Measurements from ENCODE around the gene PGAP1. TPM values are rescaled to one million over a fixed set of nuclear protein-coding genes. Genes with fewer than 3 reads are reported as not detected.
"Not testable (repeated sequence)": the region's sequence is repeated elsewhere in the genome, so short reads cannot be mapped to it uniquely, and the experiment has no call there.

Gene PGAP1
- polyA plus RNA-seq, 1 donor from 2014 or later: 0.56 TPM

GRCh38 chr2:196925768-196926561, 542 bp downstream of the PGAP1 start:
- Mint-ChIP-seq H3K27ac (peak overlapping the region; percentile 33 to 92 (median 72)), H3K27me3 (no peaks in the 10 kb centered on the region), H3K9me3 (no peaks in the 10 kb centered on the region), H3K4me3 (peak overlapping the region; percentile 95 to 96 (median 96)), H3K4me1 (peaks cover 11 to 14% (median 12%) of the 10 kb centered on the region in 3 donors), H3K36me3 (no peaks in the 10 kb centered on the region)

- Mint-ChIP-seq H3K27ac (peak overlapping the region; percentile 33 to 92 (median 72)), H3K36me3 (no peaks in the 10 kb centered on the region)
Observed at GRCh38 chr2:196925051-196925767, 1.3 kb downstream of the PGAP1 start.

GRCh38 chr2:196924051-196924450, 2.5 kb downstream of the PGAP1 start:
- H3K27ac Mint-ChIP-seq: no peak overlapping the region
- H3K36me3 Mint-ChIP-seq: no peaks in the 10 kb centered on the region
- no peaks in the 10 kb centered on the region for H3K27me3 Mint-ChIP-seq
- H3K4me3 Mint-ChIP-seq: peak overlapping the region in 1 of 4 donors; percentile 84
- no peaks in the 10 kb centered on the region for H3K9me3 Mint-ChIP-seq
- H3K4me1 Mint-ChIP-seq: peaks cover 11 to 14% (median 12%) of the 10 kb centered on the region in 3 donors

More at GRCh38 chr2:196925051-196925767, 1.3 kb downstream of the PGAP1 start:
- no peaks in the 10 kb centered on the region for H3K9me3 Mint-ChIP-seq
- H3K4me1 Mint-ChIP-seq: peaks cover 11 to 14% (median 12%) of the 10 kb centered on the region in 3 donors
- H3K27me3 Mint-ChIP-seq: no peaks in the 10 kb centered on the region
- H3K4me3 Mint-ChIP-seq: peak overlapping the region; percentile 95 to 96 (median 96)

- Mint-ChIP-seq H3K27ac (no peak overlapping the region), H3K27me3 (no peaks in the 10 kb centered on the region), H3K4me3 (no peak overlapping the region), H3K4me1 (peaks cover 8 to 11% (median 10%) of the 10 kb centered on the region in 3 donors), H3K9me3 (peaks cover 0 to 5% (median 1%) of the 10 kb centered on the region in 3 donors), H3K36me3 (peaks cover 4% of the 10 kb centered on the region)
Observed at GRCh38 chr2:196918927-196919326, 7.6 kb downstream of the PGAP1 start.

- peaks cover 0 to 5% (median 1%) of the 10 kb centered on the region in 3 donors for H3K9me3 Mint-ChIP-seq
- H3K27ac Mint-ChIP-seq: no peak overlapping the region
- peaks cover 8 to 11% (median 10%) of the 10 kb centered on the region in 3 donors for H3K4me1 Mint-ChIP-seq
- H3K27me3 Mint-ChIP-seq: no peaks in the 10 kb centered on the region
- peaks cover 4% of the 10 kb centered on the region for H3K36me3 Mint-ChIP-seq
- H3K4me3 Mint-ChIP-seq: no peak overlapping the region
Observed at GRCh38 chr2:196917802-196918201, 8.7 kb downstream of the PGAP1 start.

- Mint-ChIP-seq H3K4me1 (peaks cover 8 to 11% (median 10%) of the 10 kb centered on the region in 3 donors), H3K9me3 (peaks cover 0 to 5% (median 1%) of the 10 kb centered on the region in 3 donors), H3K4me3 (no peak overlapping the region), H3K27ac (peak overlapping the region in 2 of 3 donors; percentile 4 to 89), H3K36me3 (peaks cover 4% of the 10 kb centered on the region), H3K27me3 (no peaks in the 10 kb centered on the region)
Observed at GRCh38 chr2:196915507-196916189, 10.9 kb downstream of the PGAP1 start.

GRCh38 chr2:196914867-196915460, 11.5 kb downstream of the PGAP1 start:
- H3K9me3 Mint-ChIP-seq: peaks cover 0 to 5% (median 1%) of the 10 kb centered on the region in 3 donors
- H3K27me3 Mint-ChIP-seq: no peaks in the 10 kb centered on the region
- H3K4me3 Mint-ChIP-seq: peak overlapping the region in 2 of 4 donors; percentile 1 to 61
- H3K36me3 Mint-ChIP-seq: peaks cover 4% of the 10 kb centered on the region
- H3K27ac Mint-ChIP-seq: peak overlapping the region in 2 of 3 donors; percentile 4 to 89
- peaks cover 8 to 11% (median 10%) of the 10 kb centered on the region in 3 donors for H3K4me1 Mint-ChIP-seq

- no peaks in the 10 kb centered on the region for H3K27me3 Mint-ChIP-seq
- H3K4me1 Mint-ChIP-seq: peaks cover 8 to 11% (median 10%) of the 10 kb centered on the region in 3 donors
- H3K27ac Mint-ChIP-seq: no peak overlapping the region
- H3K9me3 Mint-ChIP-seq: peaks cover 0 to 5% (median 0%) of the 10 kb centered on the region in 3 donors
- H3K36me3 Mint-ChIP-seq: peaks cover 4% of the 10 kb centered on the region
- no peak overlapping the region for H3K4me3 Mint-ChIP-seq
Observed at GRCh38 chr2:196913691-196914090, 12.8 kb downstream of the PGAP1 start.

- not testable (repeated sequence) for H3K9me3 Mint-ChIP-seq, H3K27me3 Mint-ChIP-seq, H3K36me3 Mint-ChIP-seq, H3K27ac Mint-ChIP-seq, H3K4me1 Mint-ChIP-seq
- peak overlapping the region in 1 of 4 donors; percentile 27 for H3K4me3 Mint-ChIP-seq
Observed at GRCh38 chr2:196905365-196905764, 21.1 kb downstream of the PGAP1 start.

- H3K36me3 Mint-ChIP-seq: peaks cover 3% of the 10 kb centered on the region
- H3K4me1 Mint-ChIP-seq: no peaks in the 10 kb centered on the region
Observed at GRCh38 chr2:196902828-196903227, 23.7 kb downstream of the PGAP1 start.

GRCh38 chr2:196900843-196901242, 25.7 kb downstream of the PGAP1 start:
- Mint-ChIP-seq H3K27me3 (no peaks in the 10 kb centered on the region), H3K4me3 (no peak overlapping the region), H3K27ac (no peak overlapping the region), H3K4me1 (no peaks in the 10 kb centered on the region), H3K9me3 (peaks cover 0 to 2% (median 0%) of the 10 kb centered on the region in 3 donors), H3K36me3 (peaks cover 3% of the 10 kb centered on the region)

More at GRCh38 chr2:196902828-196903227, 23.7 kb downstream of the PGAP1 start:
- Mint-ChIP-seq H3K27me3 (no peaks in the 10 kb centered on the region), H3K9me3 (peaks cover 0 to 2% (median 0%) of the 10 kb centered on the region in 3 donors), H3K27ac (no peak overlapping the region), H3K4me3 (no peak overlapping the region)

GRCh38 chr2:196899976-196900375, 26.5 kb downstream of the PGAP1 start:
- no peak overlapping the region for H3K4me3 Mint-ChIP-seq
- H3K27ac Mint-ChIP-seq: no peak overlapping the region
- H3K4me1 Mint-ChIP-seq: no peaks in the 10 kb centered on the region
- H3K27me3 Mint-ChIP-seq: no peaks in the 10 kb centered on the region
- peaks cover 3% of the 10 kb centered on the region for H3K36me3 Mint-ChIP-seq
- H3K9me3 Mint-ChIP-seq: no peaks in the 10 kb centered on the region

- Mint-ChIP-seq H3K4me1 (no peaks in the 10 kb centered on the region), H3K36me3 (no peaks in the 10 kb centered on the region), H3K27me3 (no peaks in the 10 kb centered on the region), H3K9me3 (no peaks in the 10 kb centered on the region), H3K4me3 (no peak overlapping the region), H3K27ac (no peak overlapping the region)
Observed at GRCh38 chr2:196891136-196891535, 35.4 kb downstream of the PGAP1 start.

GRCh38 chr2:196887431-196887830, 39.1 kb downstream of the PGAP1 start:
- Mint-ChIP-seq H3K4me1 (no peaks in the 10 kb centered on the region), H3K27me3 (no peaks in the 10 kb centered on the region), H3K36me3 (no peaks in the 10 kb centered on the region), H3K9me3 (peaks cover 0 to 3% (median 0%) of the 10 kb centered on the region in 3 donors), H3K27ac (no peak overlapping the region), H3K4me3 (no peak overlapping the region)

Data from IgD-negative memory B cell (primary cell).